Measurements from ENCODE around the gene RXRB. TPM values are rescaled to one million over a fixed set of nuclear protein-coding genes. Genes with fewer than 3 reads are reported as not detected.
A peak's percentile ranks its signal among the peaks of the same experiment; 100 is the strongest.
"Not testable (repeated sequence)": the region's sequence is repeated elsewhere in the genome, so short reads cannot be mapped to it uniquely, and the experiment has no call there.

Gene RXRB
- total RNA-seq, 2 donors from 2014 or later = 55.6 to 57.5 TPM

DNA sequence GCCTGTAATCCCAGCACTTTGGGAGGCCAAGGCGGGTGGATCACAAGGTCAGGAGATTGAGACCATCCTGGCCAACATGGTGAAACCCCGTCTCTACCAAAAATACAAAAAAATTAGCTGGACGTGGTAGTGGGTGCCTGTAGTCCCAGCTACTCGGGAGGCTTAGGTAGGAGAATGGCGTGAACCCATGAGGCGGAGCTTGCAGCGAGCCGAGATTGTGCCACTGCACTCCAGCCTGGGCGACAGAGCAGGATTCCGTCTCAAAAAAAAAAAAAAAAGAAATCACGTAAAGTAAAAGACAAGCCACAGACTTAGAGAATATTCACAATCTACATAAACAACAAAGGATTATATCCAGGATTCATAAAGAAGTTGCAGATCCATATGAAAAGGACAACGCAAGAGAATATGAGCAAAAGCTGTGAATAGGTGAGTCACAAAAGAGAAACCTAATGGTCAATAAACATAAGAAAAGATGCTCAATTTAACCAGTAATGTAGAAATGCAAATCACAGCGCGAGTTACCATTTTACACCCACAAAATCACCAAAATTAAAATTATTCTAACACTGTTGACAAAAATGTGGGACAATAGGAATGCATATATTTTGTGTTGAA lies 26.1 kb upstream of the RXRB start:
- ATAC-seq (replicated peaks in 1 of 2); H3K36me3 Mint-ChIP-seq (ENCODE audit: insufficient read depth in 2 of 2); H3K9me3 Mint-ChIP-seq; H3K27ac Mint-ChIP-seq; H3K4me3 Mint-ChIP-seq; DNase-seq; H3K4me1 Mint-ChIP-seq (ENCODE audit: low read depth): not testable (repeated sequence)
- peaks cover 33% of the 10 kb centered on the region for H3K27me3 Mint-ChIP-seq (ENCODE audit: low read depth)

DNA sequence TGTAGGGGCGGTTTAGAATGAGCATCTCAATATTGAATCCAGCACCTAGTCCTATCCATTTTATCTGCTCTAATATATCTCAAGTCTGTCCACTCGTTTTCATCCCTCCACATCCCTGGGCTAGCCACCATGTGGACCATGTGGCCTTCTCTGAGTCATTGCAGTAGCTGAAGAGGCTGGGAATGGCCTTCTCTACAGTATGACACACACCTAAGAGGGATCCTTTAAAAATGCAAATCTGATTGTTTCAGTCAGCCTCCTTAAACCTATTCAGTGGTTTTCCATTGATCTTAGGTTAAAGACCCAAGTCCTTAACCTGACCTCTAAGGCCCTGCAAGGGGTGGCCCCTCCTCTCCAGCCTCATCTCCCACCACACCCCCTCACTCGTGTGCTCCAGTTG lies 17.2 kb upstream of the RXRB start:
- ATAC-seq (replicated peaks in 1 of 2) (no peak), DNase-seq (no peak)
- no peak overlapping the region for H3K27ac Mint-ChIP-seq
- H3K4me1 Mint-ChIP-seq (ENCODE audit: low read depth) = peaks cover 30% of the 10 kb centered on the region
- peaks cover 53% of the 10 kb centered on the region for H3K27me3 Mint-ChIP-seq (ENCODE audit: low read depth)
- peaks cover 0 to 1% of the 10 kb centered on the region in 2 donors for H3K36me3 Mint-ChIP-seq (ENCODE audit: insufficient read depth in 2 of 2)
- H3K4me3 Mint-ChIP-seq = no peak overlapping the region
- H3K9me3 Mint-ChIP-seq = no peaks in the 10 kb centered on the region

DNA sequence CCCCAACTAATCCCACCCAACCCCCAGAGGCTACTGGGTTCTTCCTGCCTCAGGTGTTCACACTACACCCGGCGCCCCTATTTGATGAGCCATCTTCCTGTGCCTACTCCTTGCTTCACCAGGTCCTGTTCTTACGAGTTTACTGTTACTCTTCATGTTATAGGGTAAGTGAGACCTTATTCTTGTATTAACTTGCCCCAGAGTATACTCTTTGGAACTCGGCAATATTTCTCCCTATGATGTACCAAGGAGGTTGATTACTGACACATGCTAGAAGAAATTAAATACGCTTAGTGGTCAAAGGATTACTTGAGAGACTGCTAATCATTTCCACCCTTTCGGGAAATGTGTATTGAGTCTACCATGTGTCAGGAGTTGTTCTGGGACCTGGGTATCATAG lies 16.8 kb upstream of the RXRB start:
- Mint-ChIP-seq H3K27me3 (ENCODE audit: low read depth) (peaks cover 53% of the 10 kb centered on the region), H3K36me3 (ENCODE audit: insufficient read depth in 2 of 2) (peaks cover 0 to 3% of the 10 kb centered on the region in 2 donors), H3K4me3 (no peak overlapping the region), H3K9me3 (no peaks in the 10 kb centered on the region), H3K27ac (no peak overlapping the region), H3K4me1 (ENCODE audit: low read depth) (peaks cover 35% of the 10 kb centered on the region)
- DNase-seq (no peak), ATAC-seq (replicated peaks in 1 of 2) (no peak)

DNA sequence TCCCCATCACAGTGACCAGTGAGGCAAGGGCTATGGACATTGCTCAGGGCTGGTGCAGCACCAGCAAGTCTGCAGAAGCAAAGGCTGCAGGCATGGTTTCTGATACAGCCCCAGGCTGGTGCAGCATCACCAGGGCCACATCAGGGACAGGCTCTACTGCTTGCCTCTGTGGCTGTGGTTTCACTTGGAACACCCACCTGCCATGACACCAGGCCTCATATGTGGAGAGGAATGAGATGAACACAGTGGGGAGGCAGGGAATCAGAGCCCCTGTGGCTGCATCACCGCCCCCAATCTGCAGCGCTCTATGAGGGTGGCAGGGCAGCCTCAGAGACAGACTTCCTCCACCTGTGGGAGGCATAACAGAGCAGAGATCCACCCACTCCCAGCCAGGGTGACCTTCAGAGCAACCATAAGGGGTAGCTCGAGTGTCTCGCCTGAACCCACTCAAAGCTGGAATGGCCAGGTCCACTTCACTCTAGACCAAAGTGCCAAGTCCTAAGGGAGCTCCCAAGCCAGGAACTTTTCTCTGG lies 15.7 kb upstream of the RXRB start:
- no peak for DNase-seq
- ATAC-seq (replicated peaks in 1 of 2) = peak; percentile 36
- H3K9me3 Mint-ChIP-seq = no peaks in the 10 kb centered on the region

DNA sequence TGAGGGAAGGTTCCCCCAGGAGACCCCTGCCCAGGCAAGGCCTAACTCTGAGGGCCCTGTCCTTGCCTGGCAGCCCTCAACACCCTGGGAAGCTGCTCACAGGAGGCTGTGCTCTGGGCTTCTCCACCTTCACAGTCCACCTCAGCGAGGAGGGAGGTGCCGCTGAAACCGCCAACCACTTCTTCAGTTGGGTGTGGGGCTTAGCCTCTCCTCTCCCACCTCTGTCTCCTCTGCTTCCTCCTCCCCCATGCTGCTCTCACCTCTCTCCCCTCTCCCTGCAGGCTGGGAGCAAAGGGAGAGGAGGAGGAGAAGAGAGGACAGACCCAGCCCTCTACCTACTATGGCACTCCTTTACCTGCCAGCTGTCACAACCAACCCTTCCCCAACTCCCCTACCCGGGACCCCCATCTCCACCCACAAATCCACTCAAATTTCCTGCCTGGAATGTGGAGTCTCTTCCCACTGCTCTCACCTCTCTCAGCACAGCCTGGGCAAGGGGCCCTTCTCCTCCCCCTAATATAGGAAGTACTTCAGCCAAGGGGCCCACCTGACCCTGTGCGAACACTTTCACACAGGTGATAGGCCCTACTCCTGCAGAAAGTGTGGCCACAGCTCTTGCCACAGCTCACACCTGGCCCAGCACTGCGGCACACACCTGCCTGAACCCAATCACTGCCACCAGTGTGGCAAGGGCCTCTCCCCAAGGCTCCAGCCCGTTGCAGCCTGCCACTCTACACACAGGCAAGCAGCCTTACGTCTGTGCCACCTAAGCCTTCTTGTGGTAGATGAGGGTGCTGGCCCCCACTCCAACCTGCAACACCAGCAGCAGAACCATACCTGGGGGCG lies 15.0 kb upstream of the RXRB start:
- peaks cover 42% of the 10 kb centered on the region for H3K27me3 Mint-ChIP-seq (ENCODE audit: low read depth)
- peak; percentile 25 to 28 for ATAC-seq (replicated peaks in 1 of 2)
- no peak overlapping the region for H3K27ac Mint-ChIP-seq

More for the DNA sequence above, 15.7 kb upstream of the RXRB start:
- H3K4me1 Mint-ChIP-seq (ENCODE audit: low read depth) = peaks cover 39% of the 10 kb centered on the region
- peaks cover 0 to 5% of the 10 kb centered on the region in 2 donors for H3K36me3 Mint-ChIP-seq (ENCODE audit: insufficient read depth in 2 of 2)
- peaks cover 42% of the 10 kb centered on the region for H3K27me3 Mint-ChIP-seq (ENCODE audit: low read depth)
- no peak overlapping the region for H3K27ac Mint-ChIP-seq
- H3K4me3 Mint-ChIP-seq = no peak overlapping the region

DNA sequence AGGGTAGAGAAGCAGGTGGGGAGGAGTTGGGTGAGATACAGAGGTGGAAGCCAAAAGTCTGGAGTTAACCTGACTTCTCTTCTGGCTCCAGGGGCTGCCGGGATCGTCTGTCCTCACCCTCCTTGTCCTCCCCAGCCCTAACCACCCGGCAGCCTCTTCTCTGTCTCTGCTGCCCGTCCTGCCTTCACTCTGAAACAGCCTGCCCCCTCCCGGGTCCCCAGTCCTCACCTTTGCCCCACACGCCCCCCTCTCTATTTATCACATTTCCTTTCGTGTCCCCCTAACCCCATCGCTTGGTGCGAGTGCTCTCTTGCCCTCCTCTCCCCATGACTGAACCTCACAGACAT lies 13.5 kb upstream of the RXRB start:
- ATAC-seq (replicated peaks in 1 of 2) = peak in 1 of 2 donors; percentile 6
- Mint-ChIP-seq H3K4me1 (ENCODE audit: low read depth) (peaks cover 48% of the 10 kb centered on the region), H3K27ac (no peak overlapping the region), H3K9me3 (no peaks in the 10 kb centered on the region), H3K36me3 (ENCODE audit: insufficient read depth in 2 of 2) (peaks cover 4 to 12% of the 10 kb centered on the region in 2 donors), H3K4me3 (peak overlapping the region; percentile 81 to 88), H3K27me3 (ENCODE audit: low read depth) (peaks cover 42% of the 10 kb centered on the region)
- DNase-seq = no peak

More for the DNA sequence above, 15.0 kb upstream of the RXRB start:
- DNase-seq = no peak
- Mint-ChIP-seq H3K9me3 (no peaks in the 10 kb centered on the region), H3K36me3 (ENCODE audit: insufficient read depth in 2 of 2) (peaks cover 0 to 6% of the 10 kb centered on the region in 2 donors), H3K4me1 (ENCODE audit: low read depth) (peaks cover 39% of the 10 kb centered on the region), H3K4me3 (peak overlapping the region; percentile 17 to 23)

DNA sequence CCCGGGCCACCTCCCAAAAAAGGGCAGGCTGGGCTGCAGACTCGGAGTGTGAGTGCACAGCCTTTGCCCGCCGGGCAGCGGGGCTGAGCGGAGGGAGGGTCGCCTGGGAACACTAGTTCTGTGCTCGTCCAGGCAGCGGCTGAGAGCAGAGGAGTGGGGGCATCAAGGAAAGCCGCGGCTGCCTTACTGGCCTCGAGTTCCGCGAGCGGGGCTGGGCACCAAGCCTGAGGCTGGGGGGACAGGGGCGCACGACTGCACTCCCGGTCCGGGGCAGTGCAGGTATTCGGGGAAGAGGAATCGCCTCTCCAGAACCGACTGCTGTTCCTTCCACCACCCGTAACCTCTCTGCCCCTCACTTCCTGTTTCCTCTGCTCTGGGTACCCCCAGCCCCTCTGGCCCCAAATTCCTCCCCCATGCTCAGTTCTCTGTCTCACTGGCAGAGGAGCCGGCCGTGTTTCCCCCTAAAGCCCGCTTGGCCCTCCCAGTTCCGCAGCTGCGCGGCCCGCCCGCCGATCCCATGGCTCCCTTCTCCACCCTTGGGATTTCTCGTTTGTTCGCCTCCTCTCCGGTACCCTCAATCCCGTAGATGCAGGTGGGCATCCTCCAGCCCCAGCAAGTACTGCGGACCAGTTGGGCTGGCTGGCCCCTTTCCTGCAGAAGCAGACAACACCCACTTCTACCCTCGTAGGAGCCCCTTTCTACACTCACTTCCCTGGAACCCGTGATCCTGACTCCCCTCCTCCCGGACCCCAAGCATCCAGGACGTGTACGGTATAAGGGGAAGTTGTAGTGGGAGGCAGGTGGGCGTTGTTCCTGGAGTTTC lies 12.9 kb upstream of the RXRB start:
- Mint-ChIP-seq H3K36me3 (ENCODE audit: insufficient read depth in 2 of 2) (peaks cover 4 to 12% of the 10 kb centered on the region in 2 donors), H3K4me1 (ENCODE audit: low read depth) (peaks cover 52% of the 10 kb centered on the region), H3K4me3 (peak overlapping the region; percentile 81 to 88), H3K27me3 (ENCODE audit: low read depth) (peaks cover 37% of the 10 kb centered on the region), H3K27ac (no peak overlapping the region), H3K9me3 (no peaks in the 10 kb centered on the region)
- ATAC-seq (replicated peaks in 1 of 2) (peak; percentile 30 to 38), DNase-seq (no peak)

DNA sequence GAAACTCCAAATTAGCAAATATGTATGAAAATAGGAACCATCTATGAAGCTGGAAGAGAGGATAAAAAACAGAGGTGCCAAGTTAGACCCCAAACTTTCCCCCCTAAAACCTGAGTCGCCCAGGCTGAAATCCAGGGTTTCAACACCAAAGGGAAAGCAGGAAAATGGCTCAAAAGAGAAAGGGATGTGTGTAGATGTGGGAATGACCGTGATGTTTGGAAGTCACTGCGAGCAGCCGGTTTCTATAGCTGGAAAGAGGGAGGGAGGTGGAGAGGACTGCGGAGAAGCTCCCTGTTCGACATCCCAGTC lies 12.3 kb upstream of the RXRB start:
- Mint-ChIP-seq H3K4me3 (peak overlapping the region; percentile 81 to 88), H3K36me3 (ENCODE audit: insufficient read depth in 2 of 2) (peaks cover 4 to 12% of the 10 kb centered on the region in 2 donors), H3K27ac (no peak overlapping the region), H3K9me3 (no peaks in the 10 kb centered on the region), H3K4me1 (ENCODE audit: low read depth) (peaks cover 48% of the 10 kb centered on the region), H3K27me3 (ENCODE audit: low read depth) (peaks cover 32% of the 10 kb centered on the region)
- no peak for ATAC-seq (replicated peaks in 1 of 2)
- no peak for DNase-seq

DNA sequence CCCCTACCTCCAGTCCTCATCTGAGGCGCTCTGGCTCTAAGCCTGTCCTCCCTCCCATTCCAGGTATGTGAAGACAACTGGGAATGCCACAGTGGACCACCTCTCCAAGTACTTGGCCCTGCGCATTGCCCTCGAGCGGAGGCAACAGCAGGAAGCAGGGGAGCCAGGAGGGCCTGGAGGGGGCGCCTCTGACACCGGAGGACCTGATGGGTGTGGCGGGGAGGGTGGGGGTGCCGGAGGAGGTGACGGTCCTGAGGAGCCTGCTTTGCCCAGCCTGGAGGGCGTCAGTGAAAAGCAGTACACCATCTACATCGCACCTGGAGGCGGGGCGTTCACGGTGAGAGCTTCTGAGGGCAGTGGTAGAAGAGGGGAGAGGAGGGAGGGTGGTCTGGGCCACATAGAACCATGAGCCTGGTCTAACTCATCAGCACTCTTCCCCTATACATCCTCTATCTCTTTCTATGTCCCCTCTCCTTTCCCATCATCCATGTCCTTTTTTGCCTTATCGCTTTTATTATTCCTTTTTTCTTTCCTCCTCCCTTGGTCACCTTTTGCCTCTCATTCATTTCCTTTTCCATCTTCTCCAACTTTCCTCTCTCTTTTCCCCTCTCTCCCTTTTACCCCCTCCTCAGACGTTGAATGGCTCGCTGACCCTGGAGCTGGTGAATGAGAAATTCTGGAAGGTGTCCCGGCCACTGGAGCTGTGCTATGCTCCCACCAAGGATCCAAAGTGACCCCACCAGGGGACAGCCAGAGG lies 11.4 kb upstream of the RXRB start:
- H3K4me3 Mint-ChIP-seq = no peak overlapping the region
- no peak for ATAC-seq (replicated peaks in 1 of 2)
- peaks cover 30% of the 10 kb centered on the region for H3K27me3 Mint-ChIP-seq (ENCODE audit: low read depth)
- H3K27ac Mint-ChIP-seq = no peak overlapping the region
- DNase-seq = no peak
- peaks cover 45% of the 10 kb centered on the region for H3K4me1 Mint-ChIP-seq (ENCODE audit: low read depth)
- H3K9me3 Mint-ChIP-seq = no peaks in the 10 kb centered on the region
- H3K36me3 Mint-ChIP-seq (ENCODE audit: insufficient read depth in 2 of 2) = peaks cover 4 to 11% of the 10 kb centered on the region in 2 donors

DNA sequence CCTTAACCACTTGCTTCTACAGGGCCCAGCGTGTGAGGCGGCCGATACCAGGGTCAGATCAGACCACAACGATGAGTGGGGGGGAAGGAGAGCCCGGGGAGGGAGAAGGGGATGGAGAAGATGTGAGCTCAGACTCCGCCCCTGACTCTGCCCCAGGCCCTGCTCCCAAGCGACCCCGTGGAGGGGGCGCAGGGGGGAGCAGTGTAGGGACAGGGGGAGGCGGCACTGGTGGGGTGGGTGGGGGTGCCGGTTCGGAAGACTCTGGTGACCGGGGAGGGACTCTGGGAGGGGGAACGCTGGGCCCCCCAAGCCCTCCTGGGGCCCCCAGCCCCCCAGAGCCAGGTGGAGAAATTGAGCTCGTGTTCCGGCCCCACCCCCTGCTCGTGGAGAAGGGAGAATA lies 10.7 kb upstream of the RXRB start:
- ATAC-seq (replicated peaks in 1 of 2) (no peak), DNase-seq (no peak)
- H3K4me3 Mint-ChIP-seq = no peak overlapping the region
- H3K9me3 Mint-ChIP-seq = no peaks in the 10 kb centered on the region
- peaks cover 30% of the 10 kb centered on the region for H3K27me3 Mint-ChIP-seq (ENCODE audit: low read depth)
- peaks cover 4 to 11% of the 10 kb centered on the region in 2 donors for H3K36me3 Mint-ChIP-seq (ENCODE audit: insufficient read depth in 2 of 2)
- no peak overlapping the region for H3K27ac Mint-ChIP-seq
- H3K4me1 Mint-ChIP-seq (ENCODE audit: low read depth) = peaks cover 52% of the 10 kb centered on the region

DNA sequence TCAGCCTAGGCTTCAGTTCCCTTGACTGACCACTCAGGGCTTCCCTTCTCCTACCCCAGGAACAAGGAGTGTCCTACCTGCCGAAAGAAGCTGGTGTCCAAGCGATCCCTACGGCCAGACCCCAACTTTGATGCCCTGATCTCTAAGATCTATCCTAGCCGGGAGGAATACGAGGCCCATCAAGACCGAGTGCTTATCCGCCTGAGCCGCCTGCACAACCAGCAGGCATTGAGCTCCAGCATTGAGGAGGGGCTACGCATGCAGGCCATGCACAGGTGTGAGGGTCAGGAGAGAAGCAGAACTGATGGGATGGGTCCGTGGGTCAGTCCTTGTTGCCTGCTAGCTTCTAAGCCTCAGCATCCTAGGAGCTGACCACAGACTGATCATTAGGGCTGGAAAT lies 9.4 kb upstream of the RXRB start:
- ATAC-seq (replicated peaks in 1 of 2) = no peak
- no peak overlapping the region for H3K27ac Mint-ChIP-seq
- DNase-seq = no peak
- H3K9me3 Mint-ChIP-seq = no peaks in the 10 kb centered on the region
- H3K27me3 Mint-ChIP-seq (ENCODE audit: low read depth) = peaks cover 24% of the 10 kb centered on the region
- peaks cover 59% of the 10 kb centered on the region for H3K4me1 Mint-ChIP-seq (ENCODE audit: low read depth)
- peak overlapping the region; percentile 92 for H3K4me3 Mint-ChIP-seq
- H3K36me3 Mint-ChIP-seq (ENCODE audit: insufficient read depth in 2 of 2) = peaks cover 5 to 11% of the 10 kb centered on the region in 2 donors

DNA sequence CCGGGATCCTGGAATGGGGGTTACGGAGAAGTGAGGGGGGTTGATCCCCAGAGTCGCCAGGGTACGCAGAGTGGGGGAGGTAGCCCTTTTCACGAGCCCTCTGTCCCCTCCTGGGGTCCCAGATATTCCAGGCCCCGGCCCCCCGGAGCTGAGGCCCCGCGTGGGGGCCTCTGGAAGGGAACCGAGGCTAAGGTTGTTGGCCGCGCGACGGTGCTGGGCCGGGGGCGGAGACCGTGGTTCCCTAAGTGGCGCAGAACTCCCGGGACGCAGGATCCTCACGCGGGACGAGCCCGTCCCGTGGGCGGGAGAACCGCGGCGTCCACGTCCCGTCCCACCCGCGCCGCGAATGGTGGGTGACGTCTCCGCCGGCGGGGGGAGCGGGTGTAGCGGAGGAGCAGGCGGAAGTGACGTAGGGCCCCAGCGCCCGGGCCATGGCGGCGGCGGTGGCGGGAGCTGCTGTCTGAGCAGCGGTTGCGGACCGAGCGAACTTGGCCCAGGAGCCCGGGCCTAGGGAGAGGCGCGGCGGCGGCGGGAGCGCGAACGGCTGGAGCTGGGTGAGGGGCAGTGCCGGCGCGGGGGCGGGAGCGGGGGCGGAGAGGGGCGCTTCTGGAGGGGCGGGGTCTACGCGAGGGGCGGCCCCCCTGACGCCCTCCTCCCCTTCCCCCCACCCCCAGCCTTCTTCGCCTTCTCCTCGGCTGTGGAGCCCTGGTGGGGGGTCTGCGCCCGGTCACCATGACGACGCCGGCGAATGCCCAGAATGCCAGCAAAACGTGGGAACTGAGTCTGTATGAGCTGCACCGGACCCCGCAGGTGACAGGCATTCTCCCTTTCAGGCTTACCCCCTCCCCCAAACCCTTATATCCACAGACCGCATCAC lies 7.9 kb upstream of the RXRB start, which contains the start of gene RING1:
Gene RING1 (plus strand): TSS at position 410 of the 877 bp plus-strand sequence. CDS start 323 bp downstream, at position 733.
- Mint-ChIP-seq H3K4me3 (peak within 1 kb of the TSS; percentile 92), H3K36me3 (ENCODE audit: insufficient read depth in 2 of 2) (peaks cover 5 to 14% of the 10 kb centered on the region in 2 donors), H3K9me3 (no peaks in the 10 kb centered on the region), H3K27me3 (ENCODE audit: low read depth) (peaks cover 10% of the 10 kb centered on the region), H3K27ac (peak within 1 kb of the TSS; percentile 93), H3K4me1 (ENCODE audit: low read depth) (peaks cover 60% of the 10 kb centered on the region)
- DNase-seq = peak; percentile 87 to 92
- ATAC-seq (replicated peaks in 1 of 2) = peak; percentile 33 to 45
